Panc1 (cell line): Measurements from ENCODE around the gene GPR31.

Experiments
- POLR2AphosphoS5 ChIP-seq: IDR thresholded peaks from 2 replicates; pipeline ENCODE4 v1.6.1; 2012; ENCODE audit warnings: mild to moderate bottlenecking, low read depth, low read length, moderate library complexity
- SIN3A ChIP-seq: IDR thresholded peaks from 2 replicates; pipeline ENCODE4 v1.6.1; 2012; ENCODE audit warnings: low read depth, mild to moderate bottlenecking, low read length, moderate library complexity, borderline replicate concordance; ENCODE audit not compliant: insufficient read depth
- TCF7L2 ChIP-seq: IDR thresholded peaks from 2 replicates; pipeline ENCODE4 v1.6.1; 2011; ENCODE audit warnings: mild to moderate bottlenecking, low read depth, low read length, inconsistent platforms
- TF ChIP-seq, protein P1 (sequence below): fragments of 450-650 bp; IDR thresholded peaks from 2 replicates; pipeline ENCODE4 v1.5.1; 2017; ENCODE audit warnings: mild to moderate bottlenecking
- TF ChIP-seq, protein P2 (sequence below), 2 experiments: IDR thresholded peaks; 2 replicates each; pipeline ENCODE4 v1.6.1; 2011 to 2012; ENCODE audit warnings: low read depth in 2 of 2, control low read depth in 1 of 2, low read length in 1 of 2, mild to moderate bottlenecking in 1 of 2, moderate library complexity in 1 of 2; ENCODE audit not compliant: insufficient read depth in 1 of 2

DNA sequence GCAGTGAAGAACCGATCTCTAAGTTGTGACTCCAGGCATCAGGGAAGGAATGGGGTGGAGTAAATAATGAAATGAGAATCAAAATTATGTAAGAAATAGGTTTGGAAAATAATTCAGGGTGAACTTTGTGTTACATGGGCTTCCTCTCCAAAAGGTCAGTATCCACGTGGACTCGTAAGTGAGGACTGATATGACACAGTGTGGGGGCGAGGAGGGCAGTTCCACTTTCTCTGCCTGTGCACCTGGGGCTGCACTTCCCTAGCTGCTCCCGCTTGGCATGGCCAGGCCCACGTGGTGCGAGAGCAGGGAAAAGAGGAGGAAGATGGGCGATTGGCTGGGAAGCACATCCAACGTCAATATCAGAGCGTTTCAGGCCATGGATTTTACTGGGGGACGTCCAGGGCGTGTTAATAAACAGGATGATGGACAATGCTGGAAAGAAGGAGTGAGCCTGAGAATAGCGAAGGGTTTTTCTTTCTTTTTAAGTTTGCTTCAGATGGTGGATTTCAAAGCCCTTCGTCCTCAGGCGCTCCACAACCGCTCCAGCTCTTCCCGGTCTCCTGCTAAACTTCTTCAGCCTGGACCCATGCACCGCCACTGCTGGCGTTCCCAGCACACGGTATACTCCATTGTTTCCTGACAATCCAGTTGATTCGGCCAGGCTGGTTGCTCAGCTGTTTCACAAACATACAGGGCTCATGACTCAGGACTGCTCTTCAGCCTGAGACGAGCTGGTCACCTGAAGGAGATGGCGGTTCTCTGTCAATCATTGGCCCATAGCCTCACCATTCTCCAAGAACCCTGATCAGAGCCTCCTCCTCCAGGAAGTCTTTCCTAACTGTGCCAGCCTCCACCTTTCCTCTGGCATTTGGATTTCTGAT lies 23.1 kb downstream of the GPR31 start:
- TF ChIP-seq, protein P1, sequence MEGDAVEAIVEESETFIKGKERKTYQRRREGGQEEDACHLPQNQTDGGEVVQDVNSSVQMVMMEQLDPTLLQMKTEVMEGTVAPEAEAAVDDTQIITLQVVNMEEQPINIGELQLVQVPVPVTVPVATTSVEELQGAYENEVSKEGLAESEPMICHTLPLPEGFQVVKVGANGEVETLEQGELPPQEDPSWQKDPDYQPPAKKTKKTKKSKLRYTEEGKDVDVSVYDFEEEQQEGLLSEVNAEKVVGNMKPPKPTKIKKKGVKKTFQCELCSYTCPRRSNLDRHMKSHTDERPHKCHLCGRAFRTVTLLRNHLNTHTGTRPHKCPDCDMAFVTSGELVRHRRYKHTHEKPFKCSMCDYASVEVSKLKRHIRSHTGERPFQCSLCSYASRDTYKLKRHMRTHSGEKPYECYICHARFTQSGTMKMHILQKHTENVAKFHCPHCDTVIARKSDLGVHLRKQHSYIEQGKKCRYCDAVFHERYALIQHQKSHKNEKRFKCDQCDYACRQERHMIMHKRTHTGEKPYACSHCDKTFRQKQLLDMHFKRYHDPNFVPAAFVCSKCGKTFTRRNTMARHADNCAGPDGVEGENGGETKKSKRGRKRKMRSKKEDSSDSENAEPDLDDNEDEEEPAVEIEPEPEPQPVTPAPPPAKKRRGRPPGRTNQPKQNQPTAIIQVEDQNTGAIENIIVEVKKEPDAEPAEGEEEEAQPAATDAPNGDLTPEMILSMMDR = no peak
- no peak for TF ChIP-seq TCF7L2
- TF ChIP-seq, protein P2, sequence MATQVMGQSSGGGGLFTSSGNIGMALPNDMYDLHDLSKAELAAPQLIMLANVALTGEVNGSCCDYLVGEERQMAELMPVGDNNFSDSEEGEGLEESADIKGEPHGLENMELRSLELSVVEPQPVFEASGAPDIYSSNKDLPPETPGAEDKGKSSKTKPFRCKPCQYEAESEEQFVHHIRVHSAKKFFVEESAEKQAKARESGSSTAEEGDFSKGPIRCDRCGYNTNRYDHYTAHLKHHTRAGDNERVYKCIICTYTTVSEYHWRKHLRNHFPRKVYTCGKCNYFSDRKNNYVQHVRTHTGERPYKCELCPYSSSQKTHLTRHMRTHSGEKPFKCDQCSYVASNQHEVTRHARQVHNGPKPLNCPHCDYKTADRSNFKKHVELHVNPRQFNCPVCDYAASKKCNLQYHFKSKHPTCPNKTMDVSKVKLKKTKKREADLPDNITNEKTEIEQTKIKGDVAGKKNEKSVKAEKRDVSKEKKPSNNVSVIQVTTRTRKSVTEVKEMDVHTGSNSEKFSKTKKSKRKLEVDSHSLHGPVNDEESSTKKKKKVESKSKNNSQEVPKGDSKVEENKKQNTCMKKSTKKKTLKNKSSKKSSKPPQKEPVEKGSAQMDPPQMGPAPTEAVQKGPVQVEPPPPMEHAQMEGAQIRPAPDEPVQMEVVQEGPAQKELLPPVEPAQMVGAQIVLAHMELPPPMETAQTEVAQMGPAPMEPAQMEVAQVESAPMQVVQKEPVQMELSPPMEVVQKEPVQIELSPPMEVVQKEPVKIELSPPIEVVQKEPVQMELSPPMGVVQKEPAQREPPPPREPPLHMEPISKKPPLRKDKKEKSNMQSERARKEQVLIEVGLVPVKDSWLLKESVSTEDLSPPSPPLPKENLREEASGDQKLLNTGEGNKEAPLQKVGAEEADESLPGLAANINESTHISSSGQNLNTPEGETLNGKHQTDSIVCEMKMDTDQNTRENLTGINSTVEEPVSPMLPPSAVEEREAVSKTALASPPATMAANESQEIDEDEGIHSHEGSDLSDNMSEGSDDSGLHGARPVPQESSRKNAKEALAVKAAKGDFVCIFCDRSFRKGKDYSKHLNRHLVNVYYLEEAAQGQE (IDR thresholded peaks at IDR 0.05; ENCODE audit: insufficient read depth in 1 of 2, low read depth in 2 of 2, low read length in 1 of 2) = no peak
- TF ChIP-seq SIN3A = no peak
- no peak for TF ChIP-seq POLR2AphosphoS5
